SK-N-SH (cell line): ENCODE data around the gene DCK. TPM values are rescaled to one million over a fixed set of nuclear protein-coding genes. Genes with fewer than 3 reads are reported as not detected.

Experiments
- CTCF ChIA-PET: fragments of 300-600, 350-600 bp; formaldehyde crosslinking; extraction: SDS; loops from one replicate; lab custom pipeline; 2021; lab: Yijun Ruan, JAX
- POLR2A ChIA-PET: fragments of 350-600 bp; sonication (Branson Sonifier 250); formaldehyde crosslinking; extraction: SDS; loops from one replicate; lab custom pipeline; 2020; ENCODE audit warnings: antibody characterized with exemption, inconsistent platforms; lab: Yijun Ruan, JAX
- DNase-seq: peaks from one replicate; pipeline ENCODE4 v3.0.0; 2012
- H2AFZ ChIP-seq: fragments of 200-600 bp; sonication (generic); 2 replicates; pipeline ENCODE4 v1.8.1; 2016; ENCODE audit warnings: antibody characterized with exemption, mild to moderate bottlenecking, low read depth
- H3F3A ChIP-seq: fragments of 200-600 bp; sonication (generic); replicated peaks from 2 replicates; pipeline ENCODE3; 2016; ENCODE audit warnings: antibody characterized with exemption, mild to moderate bottlenecking; ENCODE audit not compliant: insufficient read depth
- H3K27ac ChIP-seq, 2 experiments: fragments of 200-500 bp in 1 of 2; fragments of 200-600 bp in 1 of 2; sonication (Bioruptor generic) in 1 of 2; sonication (generic), shearing (Covaris generic) in 1 of 2; 2 replicates each; pipeline versions ENCODE4 v1.5.1 to v1.6.1; 2014 to 2016; ENCODE audit warnings: low read depth in 2 of 2, inconsistent platforms in 1 of 2, low read length in 1 of 2, mild to moderate bottlenecking in 1 of 2, mixed read lengths in 1 of 2
- H3K27me3 ChIP-seq: fragments of 200-600 bp; sonication (generic), shearing (Covaris generic); 2 replicates; pipeline ENCODE4 v1.6.1; 2016; ENCODE audit warnings: mixed run types; ENCODE audit not compliant: insufficient read depth
- H3K36me3 ChIP-seq, 2 experiments: fragments of 200-500 bp in 1 of 2; fragments of 200-600 bp in 1 of 2; sonication (Bioruptor generic) in 1 of 2; sonication (generic) in 1 of 2; replicated peaks in 1 of 2; 2 replicates each; pipeline versions ENCODE3 to v1.5.1; 2014 to 2016; ENCODE audit warnings: low read length in 1 of 2, mild to moderate bottlenecking in 1 of 2; ENCODE audit not compliant: insufficient read depth in 2 of 2, control insufficient read depth in 1 of 2
- H3K4me1 ChIP-seq, 2 experiments: fragments of 200-500 bp in 1 of 2; fragments of 200-600 bp in 1 of 2; sonication (Bioruptor generic) in 1 of 2; sonication (generic), shearing (Covaris generic) in 1 of 2; 2 replicates each; pipeline versions ENCODE4 v1.5.1 to v1.6.1; 2014 to 2016; ENCODE audit warnings: low read depth in 1 of 2, low read length in 1 of 2, mixed run types in 1 of 2; ENCODE audit not compliant: insufficient read depth in 2 of 2, control insufficient read depth in 1 of 2
- H3K4me2 ChIP-seq: fragments of 200-600 bp; sonication (generic), shearing (Covaris generic); 2 replicates; pipeline ENCODE4 v1.6.1; 2017; ENCODE audit warnings: mixed run types
- H3K4me3 ChIP-seq, 2 experiments: fragments of 200-500 bp in 1 of 2; fragments of 200-600 bp in 1 of 2; sonication (Bioruptor generic) in 1 of 2; sonication (generic), shearing (Covaris generic) in 1 of 2; 2 replicates each; pipeline versions ENCODE4 v1.5.1 to v1.8.1; 2014 to 2016; ENCODE audit warnings: low read depth in 2 of 2, inconsistent platforms in 1 of 2, low read length in 1 of 2, mild to moderate bottlenecking in 1 of 2, mixed read lengths in 1 of 2, moderate library complexity in 1 of 2
- H3K79me2 ChIP-seq: fragments of 200-600 bp; sonication (generic); 2 replicates; pipeline ENCODE4 v1.8.1; 2017; ENCODE audit warnings: mild to moderate bottlenecking; ENCODE audit not compliant: insufficient read depth
- H3K9ac ChIP-seq: fragments of 200-600 bp; sonication (generic); 2 replicates; pipeline ENCODE4 v1.6.1; 2017; ENCODE audit warnings: mixed run types
- H3K9me2 ChIP-seq: fragments of 200-600 bp; sonication (generic); 2 replicates; pipeline ENCODE4 v1.6.1; 2017; ENCODE audit warnings: mixed run types
- H3K9me3 ChIP-seq: fragments of 200-600 bp; sonication (generic); 2 replicates; pipeline ENCODE4 v1.6.1; 2017; ENCODE audit warnings: mixed run types, mild to moderate bottlenecking, moderate library complexity
- H4K20me1 ChIP-seq: fragments of 200-600 bp; sonication (generic); 2 replicates; pipeline ENCODE4 v1.6.1; 2017; ENCODE audit warnings: mild to moderate bottlenecking, mixed run types; ENCODE audit not compliant: insufficient read depth
- CHD2 ChIP-seq: fragments of 150-350 bp; IDR thresholded peaks from 2 replicates; pipeline ENCODE4 v1.6.1; 2018; ENCODE audit warnings: low read length; ENCODE audit not compliant: partially characterized antibody
- ELF1 ChIP-seq: IDR thresholded peaks from 2 replicates; pipeline ENCODE4 v1.4.0; 2012
- MXI1 ChIP-seq: IDR thresholded peaks from 2 replicates; pipeline ENCODE4 v1.6.1; 2012; ENCODE audit warnings: mild to moderate bottlenecking, low read depth, low read length, improper control_type of control experiment
- NFIC ChIP-seq: IDR thresholded peaks from 2 replicates; pipeline ENCODE4 v1.4.0; 2012; ENCODE audit warnings: borderline replicate concordance
- POLR2AphosphoS5 ChIP-seq: IDR thresholded peaks from 2 replicates; pipeline ENCODE4 v1.6.1; 2012; ENCODE audit warnings: low read depth, low read length
- RAD21 ChIP-seq: IDR thresholded peaks from 2 replicates; pipeline ENCODE4 v1.6.1; 2012; ENCODE audit warnings: mild to moderate bottlenecking, low read length
- SMC3 ChIP-seq: IDR thresholded peaks from 2 replicates; pipeline ENCODE4 v1.6.1; 2012; ENCODE audit warnings: low read depth, low read length, improper control_type of control experiment
- WGBS: methylation state at CpG from one replicate; pipeline ENCODE4 v1.1.6; 2017; ENCODE audit warnings: low lambda C conversion rate; 5-methylcytosine and 5-hydroxymethylcytosine counted together
- polyA plus RNA-seq, 3 experiments: library from polyadenylated mRNA; depleted of rRNA; stranded (reverse); fragments of >200 nt; gene quantifications; 2 replicates each; pipeline ENCODE4 v1.2.3, GENCODE V29; 2012
- TF ChIP-seq, protein P1 (sequence below): fragments of 200-600 bp; sonication (generic); IDR thresholded peaks from 2 replicates; pipeline ENCODE4 v1.6.1; 2017; ENCODE audit warnings: antibody characterized with exemption, mild to moderate bottlenecking, moderate library complexity
- TF ChIP-seq, protein P2 (sequence below): IDR thresholded peaks from 2 replicates; pipeline ENCODE4; 2012
- TF ChIP-seq, protein P3 (sequence below): IDR thresholded peaks from 2 replicates; pipeline ENCODE4 v1.4.0; 2012; ENCODE audit warnings: low read depth, borderline replicate concordance
- TF ChIP-seq, protein P4 (sequence below): fragments of 150-350 bp; IDR thresholded peaks from 2 replicates; pipeline ENCODE4 v1.6.1; 2017; ENCODE audit warnings: antibody characterized with exemption, low read length, low read depth, borderline replicate concordance
- TF ChIP-seq, protein P5 (sequence below): IDR thresholded peaks from 2 replicates; pipeline ENCODE4 v1.6.1; 2012; ENCODE audit warnings: mild to moderate bottlenecking, low read depth, low read length, moderate library complexity

The DCK gene
- polyA plus RNA-seq, 1 of the 3 experiments (the other 2 are of a cell fraction): 5.7 TPM

DNA sequence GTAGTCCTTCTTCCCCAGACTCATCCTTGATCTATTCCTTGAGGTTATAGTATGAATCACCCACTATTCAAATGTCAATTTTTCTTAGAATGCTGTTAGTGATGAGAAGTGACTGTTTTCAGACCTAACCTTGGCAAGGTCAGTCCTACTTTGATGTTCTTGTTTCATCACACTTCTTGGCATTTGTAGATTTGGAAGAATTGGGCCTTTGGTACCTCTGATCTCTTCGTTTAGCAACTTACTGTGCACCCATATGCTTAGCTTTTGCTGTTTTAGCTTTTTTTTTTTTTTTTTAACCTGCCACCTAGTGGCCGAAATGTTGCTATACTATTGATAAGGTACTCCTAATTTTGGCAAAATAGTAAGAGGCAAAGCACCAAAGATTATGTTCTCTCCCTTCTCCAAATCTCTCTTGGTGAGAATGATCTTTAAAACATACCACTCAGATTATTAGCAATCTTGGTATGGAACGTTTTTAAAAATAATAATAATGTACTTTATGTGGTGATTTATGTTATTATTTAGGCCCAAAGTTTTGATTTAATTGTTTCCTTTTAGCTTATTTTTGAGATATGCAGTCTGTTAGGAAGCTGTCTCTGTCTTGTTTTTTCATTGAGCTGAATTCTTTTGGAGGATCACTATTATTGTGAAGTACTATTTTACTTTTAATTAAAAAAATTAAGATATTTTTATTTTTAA lies 16.6 kb downstream of the DCK start:
- Histone ChIP-seq H3F3A (peaks cover 7% of the 10 kb centered on the region), H3K9me2 (no peaks in the 10 kb centered on the region), H3K4me2 (peak overlapping the region; percentile 26; the same call in 1 of the 2 replicates), H3K27me3 (no peaks in the 10 kb centered on the region), H3K9ac (no peak overlapping the region), H3K79me2 (peaks cover 57% of the 10 kb centered on the region), H2AFZ (no peak overlapping the region), H3K27ac (peak overlapping the region; percentile 40 to 44), H4K20me1 (0 out of 2 replicates have a peak, but pooled peaks cover 5% of the 10 kb centered on the region), H3K9me3 (no peaks in the 10 kb centered on the region), H3K36me3 (peaks cover 0 to 24% of the 10 kb centered on the region in 2 experiments), H3K4me3 (no peak overlapping the region; a peak in 1 of 4 replicates), H3K4me1 (peaks cover 4 to 13% of the 10 kb centered on the region in 2 experiments; a peak in 2 of 4 replicates)
- TF ChIP-seq, protein P1, sequence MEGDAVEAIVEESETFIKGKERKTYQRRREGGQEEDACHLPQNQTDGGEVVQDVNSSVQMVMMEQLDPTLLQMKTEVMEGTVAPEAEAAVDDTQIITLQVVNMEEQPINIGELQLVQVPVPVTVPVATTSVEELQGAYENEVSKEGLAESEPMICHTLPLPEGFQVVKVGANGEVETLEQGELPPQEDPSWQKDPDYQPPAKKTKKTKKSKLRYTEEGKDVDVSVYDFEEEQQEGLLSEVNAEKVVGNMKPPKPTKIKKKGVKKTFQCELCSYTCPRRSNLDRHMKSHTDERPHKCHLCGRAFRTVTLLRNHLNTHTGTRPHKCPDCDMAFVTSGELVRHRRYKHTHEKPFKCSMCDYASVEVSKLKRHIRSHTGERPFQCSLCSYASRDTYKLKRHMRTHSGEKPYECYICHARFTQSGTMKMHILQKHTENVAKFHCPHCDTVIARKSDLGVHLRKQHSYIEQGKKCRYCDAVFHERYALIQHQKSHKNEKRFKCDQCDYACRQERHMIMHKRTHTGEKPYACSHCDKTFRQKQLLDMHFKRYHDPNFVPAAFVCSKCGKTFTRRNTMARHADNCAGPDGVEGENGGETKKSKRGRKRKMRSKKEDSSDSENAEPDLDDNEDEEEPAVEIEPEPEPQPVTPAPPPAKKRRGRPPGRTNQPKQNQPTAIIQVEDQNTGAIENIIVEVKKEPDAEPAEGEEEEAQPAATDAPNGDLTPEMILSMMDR: peak; percentile 85
- TF ChIP-seq, protein P2, sequence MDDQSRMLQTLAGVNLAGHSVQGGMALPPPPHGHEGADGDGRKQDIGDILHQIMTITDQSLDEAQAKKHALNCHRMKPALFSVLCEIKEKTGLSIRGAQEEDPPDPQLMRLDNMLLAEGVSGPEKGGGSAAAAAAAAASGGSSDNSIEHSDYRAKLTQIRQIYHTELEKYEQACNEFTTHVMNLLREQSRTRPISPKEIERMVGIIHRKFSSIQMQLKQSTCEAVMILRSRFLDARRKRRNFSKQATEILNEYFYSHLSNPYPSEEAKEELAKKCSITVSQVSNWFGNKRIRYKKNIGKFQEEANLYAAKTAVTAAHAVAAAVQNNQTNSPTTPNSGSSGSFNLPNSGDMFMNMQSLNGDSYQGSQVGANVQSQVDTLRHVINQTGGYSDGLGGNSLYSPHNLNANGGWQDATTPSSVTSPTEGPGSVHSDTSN: peak; percentile 15; the same call in 1 of the 2 replicates
- TF ChIP-seq SMC3 (peak; percentile 51), RAD21 (peak; percentile 57)
- TF ChIP-seq, protein P3, sequence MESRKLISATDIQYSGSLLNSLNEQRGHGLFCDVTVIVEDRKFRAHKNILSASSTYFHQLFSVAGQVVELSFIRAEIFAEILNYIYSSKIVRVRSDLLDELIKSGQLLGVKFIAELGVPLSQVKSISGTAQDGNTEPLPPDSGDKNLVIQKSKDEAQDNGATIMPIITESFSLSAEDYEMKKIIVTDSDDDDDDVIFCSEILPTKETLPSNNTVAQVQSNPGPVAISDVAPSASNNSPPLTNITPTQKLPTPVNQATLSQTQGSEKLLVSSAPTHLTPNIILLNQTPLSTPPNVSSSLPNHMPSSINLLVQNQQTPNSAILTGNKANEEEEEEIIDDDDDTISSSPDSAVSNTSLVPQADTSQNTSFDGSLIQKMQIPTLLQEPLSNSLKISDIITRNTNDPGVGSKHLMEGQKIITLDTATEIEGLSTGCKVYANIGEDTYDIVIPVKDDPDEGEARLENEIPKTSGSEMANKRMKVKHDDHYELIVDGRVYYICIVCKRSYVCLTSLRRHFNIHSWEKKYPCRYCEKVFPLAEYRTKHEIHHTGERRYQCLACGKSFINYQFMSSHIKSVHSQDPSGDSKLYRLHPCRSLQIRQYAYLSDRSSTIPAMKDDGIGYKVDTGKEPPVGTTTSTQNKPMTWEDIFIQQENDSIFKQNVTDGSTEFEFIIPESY: no peak
- ChIA-PET CTCF (interaction anchor here (0.6 to 2.3 kb wide), 26 partner anchors 9 to 366 kb away, joined by 3 to 20 read pairs (median 4); partner anchors contain the start of genes DCK and GRSF1), POLR2A (no interaction called here)
- DNase-seq: peak; percentile 49
- 3% methylated on average over 3 of the region's 3 CpGs for WGBS

DNA sequence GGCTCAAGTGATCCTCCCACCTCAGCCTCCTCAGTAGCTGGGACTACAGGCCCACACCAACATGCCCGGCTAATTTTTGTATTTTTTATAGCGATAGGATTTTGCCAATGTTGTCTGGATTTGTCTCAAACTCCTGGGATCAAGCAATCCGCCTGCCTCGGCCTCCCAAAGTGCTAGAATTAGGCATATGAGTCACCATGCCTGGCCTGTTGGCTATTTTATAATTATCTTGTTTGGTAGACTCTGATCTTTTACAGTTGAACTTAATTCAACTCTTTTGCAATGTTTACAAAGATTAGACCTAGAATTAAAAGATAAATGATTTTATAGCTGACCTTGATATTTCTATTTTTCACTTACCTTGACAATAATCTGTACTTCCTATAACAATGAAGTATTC lies 18.0 kb downstream of the DCK start:
- Histone ChIP-seq H4K20me1 (0 out of 2 replicates have a peak, but pooled peaks cover 5% of the 10 kb centered on the region), H3K9ac (no peak overlapping the region), H3F3A (peaks cover 7% of the 10 kb centered on the region), H2AFZ (no peak overlapping the region), H3K4me2 (no peak overlapping the region), H3K79me2 (peaks cover 53% of the 10 kb centered on the region), H3K27me3 (no peaks in the 10 kb centered on the region), H3K36me3 (peaks cover 0 to 24% of the 10 kb centered on the region in 2 experiments), H3K9me2 (no peaks in the 10 kb centered on the region), H3K4me3 (no peak overlapping the region), H3K9me3 (no peaks in the 10 kb centered on the region), H3K27ac (no peak overlapping the region)
- 94% methylated on average over 4 of the region's 4 CpGs for WGBS
- DNase-seq: no peak
- POLR2A ChIA-PET: no interaction called here
- CTCF ChIA-PET: interaction anchor here (1.2 to 2.3 kb wide), 4 partner anchors 9 to 359 kb away, joined by 3 to 10 read pairs (median 6); no protein-coding TSS in a partner anchor
- TF ChIP-seq NFIC (no peak), MXI1 (no peak), ELF1 (no peak), POLR2AphosphoS5 (no peak), CHD2 (no peak), RAD21 (no peak)
- TF ChIP-seq, protein P4, sequence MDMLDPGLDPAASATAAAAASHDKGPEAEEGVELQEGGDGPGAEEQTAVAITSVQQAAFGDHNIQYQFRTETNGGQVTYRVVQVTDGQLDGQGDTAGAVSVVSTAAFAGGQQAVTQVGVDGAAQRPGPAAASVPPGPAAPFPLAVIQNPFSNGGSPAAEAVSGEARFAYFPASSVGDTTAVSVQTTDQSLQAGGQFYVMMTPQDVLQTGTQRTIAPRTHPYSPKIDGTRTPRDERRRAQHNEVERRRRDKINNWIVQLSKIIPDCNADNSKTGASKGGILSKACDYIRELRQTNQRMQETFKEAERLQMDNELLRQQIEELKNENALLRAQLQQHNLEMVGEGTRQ: no peak
- TF ChIP-seq, protein P5, sequence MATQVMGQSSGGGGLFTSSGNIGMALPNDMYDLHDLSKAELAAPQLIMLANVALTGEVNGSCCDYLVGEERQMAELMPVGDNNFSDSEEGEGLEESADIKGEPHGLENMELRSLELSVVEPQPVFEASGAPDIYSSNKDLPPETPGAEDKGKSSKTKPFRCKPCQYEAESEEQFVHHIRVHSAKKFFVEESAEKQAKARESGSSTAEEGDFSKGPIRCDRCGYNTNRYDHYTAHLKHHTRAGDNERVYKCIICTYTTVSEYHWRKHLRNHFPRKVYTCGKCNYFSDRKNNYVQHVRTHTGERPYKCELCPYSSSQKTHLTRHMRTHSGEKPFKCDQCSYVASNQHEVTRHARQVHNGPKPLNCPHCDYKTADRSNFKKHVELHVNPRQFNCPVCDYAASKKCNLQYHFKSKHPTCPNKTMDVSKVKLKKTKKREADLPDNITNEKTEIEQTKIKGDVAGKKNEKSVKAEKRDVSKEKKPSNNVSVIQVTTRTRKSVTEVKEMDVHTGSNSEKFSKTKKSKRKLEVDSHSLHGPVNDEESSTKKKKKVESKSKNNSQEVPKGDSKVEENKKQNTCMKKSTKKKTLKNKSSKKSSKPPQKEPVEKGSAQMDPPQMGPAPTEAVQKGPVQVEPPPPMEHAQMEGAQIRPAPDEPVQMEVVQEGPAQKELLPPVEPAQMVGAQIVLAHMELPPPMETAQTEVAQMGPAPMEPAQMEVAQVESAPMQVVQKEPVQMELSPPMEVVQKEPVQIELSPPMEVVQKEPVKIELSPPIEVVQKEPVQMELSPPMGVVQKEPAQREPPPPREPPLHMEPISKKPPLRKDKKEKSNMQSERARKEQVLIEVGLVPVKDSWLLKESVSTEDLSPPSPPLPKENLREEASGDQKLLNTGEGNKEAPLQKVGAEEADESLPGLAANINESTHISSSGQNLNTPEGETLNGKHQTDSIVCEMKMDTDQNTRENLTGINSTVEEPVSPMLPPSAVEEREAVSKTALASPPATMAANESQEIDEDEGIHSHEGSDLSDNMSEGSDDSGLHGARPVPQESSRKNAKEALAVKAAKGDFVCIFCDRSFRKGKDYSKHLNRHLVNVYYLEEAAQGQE: no peak
- TF ChIP-seq, all 33 proteins: peak for 0
- peaks cover 4 to 13% of the 10 kb centered on the region in 2 experiments; a peak in 2 of 4 replicates for H3K4me1 ChIP-seq
